ENCODE data around the gene DTX3.
"Not testable (repeated sequence)": the region's sequence is repeated elsewhere in the genome, so short reads cannot be mapped to it uniquely, and the experiment has no call there.

DTX3 gene

DNA sequence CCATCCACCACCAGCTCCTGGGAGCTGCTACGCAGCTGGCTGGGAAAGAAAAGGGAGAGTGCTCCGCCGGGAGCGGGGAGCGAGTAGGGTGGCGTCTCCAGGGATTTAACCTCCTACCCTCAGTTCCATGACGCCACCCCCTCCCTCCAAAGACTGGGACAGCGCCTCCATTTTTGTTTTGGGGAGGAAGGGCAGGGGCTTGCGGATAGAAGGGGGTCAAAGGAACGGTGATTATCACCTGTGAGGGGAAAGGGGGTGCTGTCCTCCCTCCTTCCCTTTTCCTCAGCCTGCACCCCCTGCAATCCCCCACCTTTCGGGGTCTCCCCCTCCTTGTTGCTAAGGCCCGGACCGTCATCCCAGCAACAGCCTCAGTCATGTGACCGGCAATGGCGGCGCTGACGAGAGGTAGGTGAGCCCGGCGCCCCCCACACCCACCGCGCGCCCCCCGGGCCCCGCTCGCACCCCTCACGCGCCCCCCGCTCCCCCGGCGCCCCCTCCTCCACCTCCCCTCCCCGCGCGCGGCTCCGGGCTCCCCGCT, at the start of gene DTX3:
Gene DTX3 (plus strand): TSS at position 371 of the 538 bp plus-strand sequence. CDS start 1,694 bp downstream, outside the sequence.
- peak; percentile 43 for DNase-seq

GRCh38 chr12:57554897-57555296, 49.7 kb upstream of the DTX3 start:
- DNase-seq, result no peak

GRCh38 chr12:57558864-57559263, 45.8 kb upstream of the DTX3 start:
- no peak for DNase-seq

DNA sequence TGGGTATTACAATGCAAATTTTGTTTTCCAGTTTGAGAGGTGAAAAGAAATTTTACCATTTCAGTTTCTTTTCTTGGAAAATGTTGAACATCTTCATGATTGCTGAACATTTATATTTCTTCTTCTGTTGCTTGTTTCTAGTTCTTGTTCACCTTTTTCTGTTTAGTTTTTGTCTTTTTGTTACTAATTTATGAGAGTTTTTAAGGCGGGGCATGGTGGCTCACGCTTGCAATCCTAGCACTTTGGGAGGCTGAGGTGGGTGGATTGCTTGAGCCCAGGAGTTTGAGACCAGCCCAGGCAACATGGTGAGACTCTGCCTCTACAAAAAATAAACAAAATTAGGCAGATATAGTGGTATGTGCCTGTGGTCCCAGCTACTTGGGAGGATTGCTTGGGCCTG, 44.1 kb upstream of the DTX3 start:
- no peak for DNase-seq

DNA sequence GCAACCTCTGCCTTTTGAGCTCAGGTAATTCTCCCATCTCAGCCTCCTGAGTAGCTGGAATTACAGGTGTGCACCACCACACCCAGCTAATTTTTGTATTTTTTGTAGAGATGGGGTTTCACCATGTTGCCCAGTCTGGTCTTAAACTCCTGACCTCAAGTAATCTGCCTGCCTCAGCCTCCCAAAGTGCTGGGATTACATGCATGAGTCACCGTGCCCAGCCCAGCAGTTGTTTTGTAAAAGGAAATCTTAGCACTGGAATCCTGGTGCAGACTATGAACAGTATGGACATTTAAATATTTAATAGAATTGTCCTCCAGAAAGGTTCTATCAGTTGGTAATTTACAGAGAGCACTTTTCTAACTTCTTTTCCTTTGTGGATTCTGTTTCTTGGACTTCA, 43.5 kb upstream of the DTX3 start:
- not testable (repeated sequence) for DNase-seq

GRCh38 chr12:57563358-57563757, 41.3 kb upstream of the DTX3 start:
- DNase-seq, result no peak

GRCh38 chr12:57564178-57564740, 40.4 kb upstream of the DTX3 start:
- DNase-seq, result no peak

- no peak for DNase-seq
Measured at GRCh38 chr12:57568838-57569237, 35.8 kb upstream of the DTX3 start.

GRCh38 chr12:57569858-57570257, 34.8 kb upstream of the DTX3 start:
- no peak for DNase-seq

DNA sequence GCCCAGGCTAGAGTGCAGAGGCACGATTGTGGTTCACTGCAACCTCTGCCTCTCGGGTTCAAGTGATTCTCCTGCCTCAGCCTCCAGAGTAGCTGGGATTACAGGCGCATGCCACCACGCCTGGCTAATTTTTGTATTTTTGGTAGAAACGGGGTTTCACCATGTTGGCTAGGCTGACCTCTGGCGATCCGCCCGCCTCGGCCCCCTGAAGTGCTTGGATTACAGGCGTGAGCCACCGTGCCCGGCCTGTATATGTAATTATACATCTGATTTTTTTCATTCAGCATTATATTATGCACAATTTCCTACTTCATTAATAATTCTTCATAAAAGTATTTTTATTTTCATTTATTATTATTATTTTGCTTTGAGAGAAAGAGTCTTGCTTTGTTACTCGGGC, 34.2 kb upstream of the DTX3 start:
- DNase-seq, result not testable (repeated sequence)

- DNase-seq, result no peak
Measured at GRCh38 chr12:57571926-57572762, 32.5 kb upstream of the DTX3 start.

GRCh38 chr12:57574795-57575194, 29.8 kb upstream of the DTX3 start:
- no peak for DNase-seq

GRCh38 chr12:57575771-57576612, 28.6 kb upstream of the DTX3 start:
- no peak for DNase-seq

DNA sequence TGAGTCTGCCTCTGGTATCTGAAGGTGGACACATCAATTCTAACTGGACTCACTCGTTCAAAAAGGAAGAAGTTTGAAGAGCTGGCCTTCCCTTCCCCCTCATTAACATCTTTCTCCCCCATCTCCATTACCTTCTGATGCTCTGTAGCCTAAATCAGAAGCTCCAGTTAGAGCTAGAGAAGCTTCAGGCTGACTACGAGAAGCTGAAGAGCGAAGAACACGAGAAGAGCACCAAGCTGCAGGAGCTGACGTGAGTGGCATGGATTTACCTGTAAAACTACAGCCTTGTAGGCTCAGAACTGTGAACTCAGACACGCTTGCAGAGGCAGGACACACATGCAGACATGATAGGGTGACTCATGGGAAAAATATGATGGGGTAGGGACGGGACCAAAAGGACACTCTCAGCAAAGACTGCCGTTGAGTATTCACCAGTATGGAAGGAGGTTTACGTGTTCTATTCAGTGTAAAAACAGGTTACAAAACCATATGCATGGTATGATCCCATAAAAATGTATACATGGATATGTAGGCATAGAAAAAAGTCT, 27.9 kb upstream of the DTX3 start:
- DNase-seq, result no peak

GRCh38 chr12:57577981-57578758, 26.5 kb upstream of the DTX3 start:
- no peak for DNase-seq

- DNase-seq, result no peak
Measured at GRCh38 chr12:57579011-57579410, 25.6 kb upstream of the DTX3 start.

DNA sequence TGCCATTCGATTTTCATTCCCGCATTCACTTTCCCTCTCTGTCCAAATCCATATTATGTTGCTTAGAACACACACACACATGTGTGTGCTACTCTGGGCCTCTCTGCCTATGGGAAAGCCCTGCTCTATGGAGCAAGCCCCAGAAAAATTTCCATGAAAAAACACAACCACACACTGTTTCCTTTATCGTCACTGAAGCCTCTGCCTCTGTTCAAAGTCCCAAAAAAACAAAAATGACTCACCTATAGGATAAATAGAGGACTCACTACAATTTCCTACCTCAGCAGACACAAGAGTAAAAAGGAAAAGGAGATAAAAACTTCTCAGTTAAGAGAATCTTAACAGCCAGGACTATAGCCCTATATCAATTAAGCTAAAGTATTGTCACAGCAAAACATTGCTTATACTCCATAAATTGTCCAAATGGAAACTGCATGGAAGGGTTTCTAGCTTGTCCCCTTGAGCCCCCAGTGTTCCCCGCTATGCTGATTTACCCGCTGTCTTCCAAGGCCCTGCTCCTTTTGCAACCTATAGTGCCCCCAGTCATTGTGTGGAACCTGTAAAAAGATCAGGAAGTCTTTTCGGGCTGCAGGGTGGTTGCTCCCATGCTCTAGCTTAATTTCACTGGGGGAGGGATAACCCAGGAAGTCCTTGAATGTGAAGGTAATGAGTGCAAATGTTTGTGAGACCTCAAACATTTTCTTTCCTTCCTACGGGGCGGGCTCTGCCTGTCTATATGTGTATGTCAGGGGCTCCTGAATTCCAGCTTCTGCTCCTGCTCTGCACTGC, 24.8 kb upstream of the DTX3 start:
- no peak for DNase-seq

DNA sequence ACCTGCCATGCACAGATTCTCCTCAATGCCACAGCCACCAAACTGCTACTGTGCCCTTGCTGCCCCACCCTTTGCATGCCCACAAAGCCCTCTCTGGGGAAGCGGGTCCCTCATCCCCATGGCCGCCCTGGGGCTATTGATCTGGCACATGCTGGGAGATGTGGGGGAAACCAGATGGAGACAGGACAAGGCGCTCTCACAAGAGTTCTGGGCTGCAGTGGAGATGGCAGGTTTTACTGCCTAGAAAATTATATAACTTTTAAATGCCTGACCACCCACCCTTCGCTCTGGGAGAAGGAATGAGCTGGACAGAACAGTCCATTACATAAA, 24.2 kb upstream of the DTX3 start:
- DNase-seq, result no peak

DNA sequence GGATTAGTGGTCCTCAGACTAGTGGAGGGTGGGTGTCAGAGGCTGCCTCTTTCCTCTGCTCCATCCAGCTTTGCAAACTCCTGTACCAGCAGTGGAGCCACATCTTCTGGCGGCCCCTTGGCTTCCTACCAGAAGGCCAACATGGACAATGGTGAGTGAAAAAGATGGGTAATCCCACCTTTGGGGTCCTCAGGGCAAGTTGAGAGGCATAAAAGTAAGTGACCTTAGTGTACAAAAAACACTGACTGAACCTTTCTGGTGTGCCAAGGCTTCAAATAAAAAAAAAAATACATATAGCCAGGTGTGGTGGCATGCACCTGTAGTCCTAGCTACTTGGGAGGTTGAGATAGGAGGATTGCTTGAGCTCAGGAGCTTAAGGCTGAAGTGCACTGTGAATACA, 22.8 kb upstream of the DTX3 start:
- DNase-seq, result no peak

DNA sequence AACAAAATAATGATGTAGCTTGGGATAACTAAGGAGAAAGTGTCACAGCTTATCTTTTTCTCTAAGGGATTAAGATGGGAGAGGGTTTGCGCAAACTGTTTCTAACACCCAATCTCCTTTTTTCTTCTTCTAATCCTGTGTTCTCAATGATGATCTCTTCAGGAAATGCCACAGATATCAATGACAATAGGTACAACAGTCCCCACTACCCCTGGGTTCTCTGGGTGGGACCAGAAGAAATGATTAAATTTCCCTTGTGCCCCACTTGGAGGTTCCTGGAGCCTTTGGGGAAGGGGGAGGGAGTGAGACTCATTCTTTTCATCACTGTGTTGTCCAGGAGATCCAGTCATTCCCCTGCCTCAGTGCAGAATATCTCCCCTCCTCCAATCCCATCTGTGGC, 22.2 kb upstream of the DTX3 start:
- no peak for DNase-seq

DNA sequence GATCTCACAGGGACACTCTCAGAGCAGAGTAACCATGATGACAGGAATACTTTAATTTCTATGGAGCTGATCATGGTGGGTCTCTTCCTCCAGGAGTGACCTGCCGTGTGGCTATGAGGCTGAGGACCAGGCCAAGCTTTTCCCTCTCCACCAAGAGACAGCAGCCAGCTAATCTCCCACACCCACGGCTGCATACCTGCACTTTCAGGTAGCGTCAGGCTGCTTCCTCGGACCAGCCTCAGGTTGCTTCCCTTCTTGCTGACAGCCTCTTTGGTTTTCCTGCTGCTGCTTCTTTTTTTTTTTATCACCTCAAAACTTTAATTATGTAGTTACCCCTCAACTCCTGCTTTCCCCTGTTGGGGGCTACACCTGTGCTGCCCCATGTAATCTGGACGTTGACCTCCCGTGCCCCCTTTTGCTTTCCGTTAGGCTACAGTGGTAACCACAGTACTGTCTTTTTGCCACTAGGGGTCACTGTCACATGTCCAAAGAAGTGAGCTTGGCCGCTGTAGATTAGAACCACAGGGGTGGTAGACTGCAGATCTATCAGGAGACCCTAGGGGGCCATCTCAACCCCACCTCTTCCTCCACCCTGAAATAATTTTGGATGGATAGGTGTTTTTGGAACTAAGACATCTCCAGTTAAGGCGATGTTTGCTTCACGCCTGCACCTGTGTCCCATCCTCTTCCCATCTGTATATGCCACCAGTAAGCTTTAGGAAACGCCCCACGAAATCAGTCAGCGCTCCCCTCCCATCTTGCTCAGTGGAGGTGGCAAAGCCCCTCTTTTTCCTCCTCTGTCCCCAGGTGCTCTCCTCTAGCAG, 21.4 kb upstream of the DTX3 start:
- peak; percentile 64 for DNase-seq
